HCT116 (cell line): Measurements from ENCODE around the gene CMTM2. TPM values are rescaled to one million over a fixed set of nuclear protein-coding genes. Genes with fewer than 3 reads are reported as not detected.

Experiments
- ATAC-seq: fragments of 200-7000 bp; cut with Tn5 transposase; 2 replicates; pipeline ENCODE4 v1.9.1; 2020; ENCODE audit warnings: mild to moderate bottlenecking, moderate library complexity
- BruUV-seq: library from RNA; stranded (reverse); fragments of 400-500 nt; replicated peaks from 2 replicates; lab custom pipeline; 2021; lab: Mats Ljungman, UMichigan
- CTCF ChIA-PET: fragments of 300-600 bp; sonication (Branson Sonifier 250); formaldehyde crosslinking; loops from one replicate; lab custom pipeline; 2021; ENCODE audit warnings: antibody characterized with exemption; lab: Charles Lee
- POLR2A ChIA-PET: fragments of 300-600, 350-600 bp; sonication (Branson Sonifier 250); formaldehyde crosslinking; loops from one replicate; lab custom pipeline; 2021; ENCODE audit warnings: antibody characterized with exemption; lab: Charles Lee
- RAD21 ChIA-PET, 2 experiments: fragments of 300-600 bp; sonication (Branson Sonifier 250); formaldehyde crosslinking; loops; one replicate each; lab custom pipeline; 2023; ENCODE audit warnings: low total read pairs in 2 of 2; ENCODE audit not compliant: uncharacterized antibody in 2 of 2, unreplicated experiment in 2 of 2, low non-redundant PET in 1 of 2; lab: Charles Lee
- DNase-seq: peaks from one replicate; pipeline ENCODE4 v3.0.0-alpha.2; 2010; ENCODE audit warnings: low read depth, low spot score
- H2AFZ ChIP-seq: fragments of 200-600 bp; shearing (Covaris generic), sonication (generic); 2 replicates; pipeline ENCODE4 v1.6.1; 2017; ENCODE audit warnings: low read depth, mixed run types, mixed read lengths, antibody characterized with exemption, low read length; ENCODE audit not compliant: poor library complexity, severe bottlenecking
- H3K27ac ChIP-seq: 2 replicates; pipeline ENCODE4 v1.5.1; 2012; ENCODE audit warnings: low read depth, low read length
- H3K27me3 ChIP-seq: fragments of 200-600 bp; sonication (generic); 2 replicates; pipeline ENCODE4 v1.6.1; 2016; ENCODE audit warnings: mixed run types, low read length, mixed read lengths; ENCODE audit not compliant: insufficient read depth
- H3K36me3 ChIP-seq, 2 experiments: fragments of 200-500 bp in 1 of 2; fragments of 200-600 bp in 1 of 2; sonication (Bioruptor generic) in 1 of 2; sonication (generic) in 1 of 2; 2 replicates each; pipeline versions ENCODE4 v1.5.1 to v1.6.1; 2014 to 2016; ENCODE audit warnings: low read length in 2 of 2, inconsistent platforms in 1 of 2, mixed read lengths in 1 of 2, mixed run types in 1 of 2; ENCODE audit not compliant: insufficient read depth in 2 of 2, control insufficient read depth in 1 of 2
- H3K4me1 ChIP-seq, 2 experiments: fragments of 200-600 bp in 1 of 2; sonication (generic) in 1 of 2; 2 replicates each; pipeline versions ENCODE4 v1.5.1 to v1.6.1; 2012 to 2017; ENCODE audit warnings: low read length in 2 of 2, inconsistent platforms in 1 of 2, mild to moderate bottlenecking in 1 of 2, mixed read lengths in 1 of 2, mixed run types in 1 of 2, moderate library complexity in 1 of 2; ENCODE audit not compliant: insufficient read depth in 2 of 2, control insufficient read depth in 1 of 2
- H3K4me2 ChIP-seq: fragments of 200-600 bp; sonication (generic); 2 replicates; pipeline ENCODE4 v1.6.1; 2017; ENCODE audit warnings: mixed run types, low read length, mixed read lengths
- H3K4me3 ChIP-seq, 2 experiments: fragments of 200-600 bp in 1 of 2; sonication (generic) in 1 of 2; replicated peaks in 1 of 2; 2 replicates each; pipeline ENCODE4 v1.5.1; 2011 to 2016; ENCODE audit warnings: low read length in 2 of 2, control low read depth in 1 of 2, low read depth in 1 of 2, mild to moderate bottlenecking in 1 of 2, mixed read lengths in 1 of 2, mixed run types in 1 of 2
- H3K79me2 ChIP-seq: fragments of 200-600 bp; sonication (generic); 2 replicates; pipeline ENCODE4 v1.6.1; 2017; ENCODE audit warnings: mild to moderate bottlenecking, mixed run types, low read length, moderate library complexity, mixed read lengths; ENCODE audit not compliant: insufficient read depth
- H3K9ac ChIP-seq: fragments of 200-600 bp; sonication (generic); 2 replicates; pipeline ENCODE4 v1.6.1; 2016; ENCODE audit warnings: low read length, mixed read lengths
- H3K9me2 ChIP-seq: fragments of 200-600 bp; sonication (generic), shearing (Covaris generic); 2 replicates; pipeline ENCODE4 v1.6.1; 2017; ENCODE audit warnings: mixed run types, mild to moderate bottlenecking, moderate library complexity; ENCODE audit not compliant: insufficient read depth
- H3K9me3 ChIP-seq, 2 experiments: fragments of 200-500 bp in 1 of 2; fragments of 200-600 bp in 1 of 2; sonication (Bioruptor generic) in 1 of 2; sonication (generic) in 1 of 2; 2 replicates each; pipeline ENCODE4 v1.6.1; 2014 to 2017; ENCODE audit warnings: low read length in 2 of 2, mixed read lengths in 2 of 2, inconsistent platforms in 1 of 2, low read depth in 1 of 2, mild to moderate bottlenecking in 1 of 2, mixed run types in 1 of 2, moderate library complexity in 1 of 2; ENCODE audit not compliant: control insufficient read depth in 1 of 2, insufficient read depth in 1 of 2
- H4K20me1 ChIP-seq: fragments of 200-600 bp; sonication (generic), shearing (Covaris generic); 2 replicates; pipeline ENCODE4 v1.6.1; 2017; ENCODE audit warnings: mixed run types, mild to moderate bottlenecking, moderate library complexity; ENCODE audit not compliant: insufficient read depth
- ATF3 ChIP-seq: IDR thresholded peaks from 2 replicates; pipeline ENCODE4 v1.6.1; 2012
- CBX3 ChIP-seq: IDR thresholded peaks from 2 replicates; pipeline ENCODE4 v1.6.1; 2012; ENCODE audit warnings: low read depth
- CTCF ChIP-seq, 3 experiments: fragments of 200-600 bp in 1 of 3; sonication (generic) in 1 of 3; IDR thresholded peaks in 2 of 3; conservative IDR thresholded peaks in 1 of 3; 2 replicates each; pipeline ENCODE4 v1.5.1; 2012 to 2017; ENCODE audit warnings: low read depth in 2 of 3, low read length in 2 of 3, antibody characterized with exemption in 1 of 3, borderline replicate concordance in 1 of 3, control low read depth in 1 of 3, mild to moderate bottlenecking in 1 of 3, mixed read lengths in 1 of 3, mixed run types in 1 of 3, moderate library complexity in 1 of 3; ENCODE audit not compliant: insufficient read depth in 1 of 3
- EGR1 ChIP-seq: IDR thresholded peaks from 2 replicates; pipeline ENCODE4 v1.6.1; 2012; ENCODE audit warnings: low read depth
- ELF1 ChIP-seq: IDR thresholded peaks from 2 replicates; pipeline ENCODE4 v1.6.1; 2012; ENCODE audit warnings: low read depth, borderline replicate concordance
- EZH2phosphoT487 ChIP-seq: fragments of 200-600 bp; IDR thresholded peaks from 2 replicates; pipeline ENCODE4 v1.6.1; 2018; ENCODE audit warnings: antibody characterized with exemption, borderline replicate concordance
- POLR2A ChIP-seq: IDR thresholded peaks from 2 replicates; pipeline ENCODE4 v1.7.0; 2011; ENCODE audit warnings: borderline replicate concordance; ENCODE audit not compliant: insufficient read depth, insufficient read length; ENCODE audit errors: extremely low read depth
- POLR2AphosphoS5 ChIP-seq: IDR thresholded peaks from 2 replicates; pipeline ENCODE4 v1.6.1; 2011; ENCODE audit warnings: mild to moderate bottlenecking, low read depth, low read length, moderate library complexity
- SIN3A ChIP-seq: IDR thresholded peaks from 2 replicates; pipeline ENCODE4 v1.6.1; 2012; ENCODE audit warnings: low read depth
- SP1 ChIP-seq: IDR thresholded peaks from 2 replicates; pipeline ENCODE4 v1.6.1; 2012; ENCODE audit warnings: low read depth
- TCF7L2 ChIP-seq: IDR thresholded peaks from 2 replicates; pipeline ENCODE4 v1.7.0; 2011; ENCODE audit warnings: borderline replicate concordance, inconsistent platforms; ENCODE audit not compliant: insufficient read depth, insufficient read length; ENCODE audit errors: extremely low read depth
- YY1 ChIP-seq: IDR thresholded peaks from 2 replicates; pipeline ENCODE4 v1.6.1; 2011; ENCODE audit warnings: low read length, low read depth, moderate library complexity, mild to moderate bottlenecking; ENCODE audit not compliant: insufficient replicate concordance; ENCODE audit errors: extremely low read depth
- ZBTB33 ChIP-seq: IDR thresholded peaks from 2 replicates; pipeline ENCODE4 v1.6.1; 2011; ENCODE audit warnings: mild to moderate bottlenecking, low read length, moderate library complexity; ENCODE audit not compliant: insufficient replicate concordance; ENCODE audit errors: extremely low read depth
- ZNF274 ChIP-seq: fragments of 200-500 bp; sonication (Bioruptor generic); IDR thresholded peaks from 2 replicates; pipeline ENCODE4 v1.6.1; 2014; ENCODE audit warnings: mild to moderate bottlenecking, low read depth, low read length, inconsistent platforms
- intact Hi-C: fragments of 100-400 bp; cut with micrococcal nuclease; formaldehyde crosslinking; loops from 2 replicates; pipeline ENCODE4 v1.10.0; 2022
- total RNA-seq: library from RNA; stranded (reverse); gene quantifications from one replicate; pipeline ENCODE4 v1.2.1, GENCODE V29; 2021; ENCODE audit not compliant: unreplicated experiment

Gene CMTM2
- total RNA-seq, 1 experiment from 2014 or later = 0.42 TPM

- TF ChIP-seq CTCF (IDR thresholded peaks at IDR 0.05 in 2 of 3, conservative IDR thresholded peaks at IDR 0.05 in 1 of 3; ENCODE audit: borderline replicate concordance in 1 of 3, insufficient read depth in 1 of 3, low read depth in 2 of 3, low read length in 2 of 3) (no peak), CBX3 (no peak), ELF1 (no peak), ZNF274 (no peak), EGR1 (no peak), POLR2AphosphoS5 (no peak)
- TF ChIP-seq, all 23 proteins: peak for 0
Measured at GRCh38 chr16:66634527-66635196, 55.4 kb downstream of the CMTM2 start (continued).

GRCh38 chr16:66635406-66635805 lies 56.1 kb downstream of the CMTM2 start:
- Histone ChIP-seq H3K4me3 (no peak overlapping the region), H3K4me2 (no peak overlapping the region)
- intact Hi-C loops = no loop called here
- DNase-seq = no peak
- TF ChIP-seq YY1 = no peak
- no peak for TF ChIP-seq TCF7L2
- no peak for TF ChIP-seq ELF1
- no peak for TF ChIP-seq ATF3
- TF ChIP-seq ZBTB33 = no peak
- TF ChIP-seq CTCF (IDR thresholded peaks at IDR 0.05 in 2 of 3, conservative IDR thresholded peaks at IDR 0.05 in 1 of 3; ENCODE audit: borderline replicate concordance in 1 of 3, insufficient read depth in 1 of 3, low read depth in 2 of 3, low read length in 2 of 3) = no peak
- no peak for TF ChIP-seq SP1
- no peak for TF ChIP-seq SIN3A
- no peak for TF ChIP-seq EZH2phosphoT487
- TF ChIP-seq POLR2A = no peak
- TF ChIP-seq, all 23 proteins: peak for 0
- ChIA-PET CTCF (interaction anchor here (1.5 kb wide), 1 partner anchor 15 kb away, joined by 6 read pairs; no protein-coding TSS in a partner anchor), POLR2A (no interaction called here), RAD21 (no interaction called here)
- H3K27me3 ChIP-seq = no peaks in the 10 kb centered on the region
- H4K20me1 ChIP-seq = no peaks in the 10 kb centered on the region
- no TSS peak for BruUV-seq
- H3K79me2 ChIP-seq = no peaks in the 10 kb centered on the region
- no peaks in the 10 kb centered on the region for H3K9me2 ChIP-seq
- H3K36me3 ChIP-seq = no peaks in the 10 kb centered on the region
- H2AFZ ChIP-seq = no peak overlapping the region
- H3K27ac ChIP-seq = no peak overlapping the region
- H3K4me1 ChIP-seq = peaks cover 4 to 7% of the 10 kb centered on the region in 2 experiments; a peak in 2 of 4 replicates
- no peak overlapping the region for H3K9ac ChIP-seq
- no peaks in the 10 kb centered on the region for H3K9me3 ChIP-seq
- ATAC-seq = no peak
